ENCODE measurements around the gene MYBPHL.
A peak's percentile ranks its signal among the peaks of the same experiment; 100 is the strongest.
"Not testable (repeated sequence)": the region's sequence is repeated elsewhere in the genome, so short reads cannot be mapped to it uniquely, and the experiment has no call there.

MYBPHL gene

DNA sequence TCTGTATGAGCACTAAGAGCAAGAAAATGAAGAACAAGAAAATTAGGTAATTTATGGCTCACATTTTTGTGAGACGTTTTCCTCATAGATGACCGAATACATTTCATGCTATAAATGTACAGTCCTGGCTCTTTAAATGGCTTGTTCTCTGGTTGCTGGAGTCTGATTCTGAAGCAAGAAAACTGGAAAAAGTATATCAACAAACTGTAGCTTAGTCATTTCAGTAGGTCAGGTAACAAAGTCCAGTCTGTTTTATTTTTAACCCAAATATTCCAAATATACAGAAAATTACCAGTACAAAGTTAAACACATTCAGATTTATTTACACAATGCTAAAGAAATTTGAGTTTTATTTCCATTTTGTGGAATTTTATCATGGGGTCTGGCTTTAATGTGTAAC is 2.5 kb upstream of the MYBPHL start:
- no peak for DNase-seq (ENCODE audit: low read depth, low spot score)
- no peak overlapping the region for H3K4me3 ChIP-seq (ENCODE audit: low read length)

DNA sequence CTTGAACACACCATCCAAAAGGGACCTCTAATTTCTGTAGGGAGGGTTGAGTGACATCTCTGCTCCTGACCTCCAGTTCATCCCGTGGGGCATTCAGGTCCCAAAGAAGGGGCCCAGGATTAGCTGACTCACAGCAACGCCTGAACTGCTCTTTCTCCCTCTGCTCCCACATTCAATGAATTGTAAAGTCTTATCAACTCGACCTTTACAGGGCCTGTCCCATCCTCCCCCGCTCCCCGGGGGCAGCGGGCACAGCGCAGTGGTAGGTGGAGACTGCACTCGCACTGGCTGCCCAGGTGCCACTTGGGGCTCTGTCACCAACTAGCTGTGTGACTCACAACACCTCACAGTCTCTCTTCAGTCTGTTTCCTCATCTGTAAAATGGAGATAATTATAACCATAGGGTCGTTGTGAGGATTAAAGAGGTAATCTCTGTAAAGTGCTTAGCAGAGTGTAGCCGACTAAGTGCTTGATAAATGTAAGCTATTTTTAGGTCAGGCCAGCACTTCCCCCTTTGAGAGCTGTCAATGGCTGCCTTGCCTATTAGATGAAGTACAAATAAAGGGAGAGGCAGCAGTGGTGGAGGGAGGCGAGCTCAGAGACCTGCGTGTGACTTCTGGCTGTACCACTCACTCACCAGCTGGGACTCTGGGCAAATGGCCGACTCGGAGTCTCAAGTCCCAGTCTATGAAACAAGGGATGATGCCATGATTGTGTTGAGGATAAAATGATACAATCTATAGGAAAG is 637 bp upstream of the MYBPHL start:
- H3K4me3 ChIP-seq (ENCODE audit: low read length): no peak overlapping the region

DNA sequence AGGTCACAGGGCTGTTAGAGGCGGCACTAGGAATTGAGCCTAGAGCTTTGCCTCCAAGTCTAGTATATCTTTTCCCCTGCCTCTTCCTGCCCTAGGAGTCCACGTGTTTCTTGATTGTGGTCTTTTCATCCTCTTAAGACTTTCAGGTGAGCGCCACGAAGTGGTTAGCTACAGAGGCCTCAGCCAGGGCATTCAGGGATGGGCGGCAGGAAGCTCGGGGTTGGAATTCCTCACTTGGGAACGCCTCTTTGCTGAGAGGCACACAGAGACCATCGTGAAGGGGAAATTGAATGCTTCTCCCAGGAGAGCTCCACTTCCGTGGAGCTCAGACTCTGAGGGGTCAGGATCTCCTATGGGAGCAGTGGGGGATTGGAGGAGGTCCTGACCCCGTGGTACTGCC is 820 bp downstream of the MYBPHL start:
- not testable (repeated sequence) for H3K4me3 ChIP-seq (ENCODE audit: low read length); DNase-seq (ENCODE audit: low read depth, low spot score)

More for the DNA sequence above, 637 bp upstream of the MYBPHL start:
- no peak for DNase-seq (ENCODE audit: low read depth, low spot score)

DNA sequence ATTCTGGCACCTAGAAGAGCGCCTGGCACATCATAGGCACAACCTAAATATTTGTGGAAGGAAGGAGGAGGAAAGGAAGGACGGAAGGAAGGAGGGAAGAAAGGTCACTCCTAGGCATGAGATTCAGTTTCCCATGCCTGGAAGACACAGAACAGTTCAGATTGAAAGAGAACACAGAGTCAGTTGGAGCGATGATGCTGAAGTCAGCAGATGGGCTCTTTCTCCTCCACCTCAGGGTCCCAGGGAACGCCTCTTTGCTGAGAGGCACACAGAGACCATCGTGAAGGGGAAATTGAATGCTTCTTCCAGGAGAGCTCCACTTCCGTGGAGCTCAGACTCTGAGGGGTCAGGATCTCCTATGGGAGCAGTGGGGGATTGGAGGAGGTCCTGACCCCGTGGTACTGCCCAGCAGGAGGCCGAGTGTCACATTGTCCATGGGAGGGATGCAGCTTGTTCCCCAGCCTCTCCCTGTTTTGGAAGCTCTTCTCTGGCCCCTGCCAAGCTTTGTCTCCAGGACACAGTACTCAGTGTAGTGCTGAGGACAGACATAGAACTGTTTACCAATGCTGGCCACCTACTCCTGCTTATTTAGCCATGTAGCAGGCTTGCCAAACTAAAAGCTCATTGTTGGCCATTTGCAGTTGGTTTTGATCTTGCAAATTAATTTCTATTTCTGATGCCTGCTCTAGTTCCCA is 2.4 kb downstream of the MYBPHL start:
- no peak overlapping the region for H3K4me3 ChIP-seq (ENCODE audit: low read length)
- DNase-seq (ENCODE audit: low read depth, low spot score): no peak

DNA sequence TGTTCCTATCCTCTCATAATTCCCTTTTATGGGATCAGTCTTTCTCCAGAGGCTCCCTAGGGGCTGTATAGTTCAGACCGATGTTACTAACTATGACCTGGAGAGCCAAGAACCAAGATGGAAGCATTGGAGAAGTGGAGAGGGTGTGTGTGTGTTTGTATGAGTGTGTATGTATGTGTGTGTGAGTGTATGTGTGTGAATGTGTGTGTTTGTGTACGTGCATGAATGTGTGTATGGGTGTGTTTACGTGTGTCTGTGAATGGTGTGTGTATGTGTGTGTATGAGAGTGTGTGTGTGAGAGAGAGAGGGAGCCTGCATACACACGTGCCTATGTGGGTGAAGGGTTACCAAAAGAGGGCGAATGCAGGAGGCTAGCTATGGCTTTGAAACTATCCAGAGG is 4.9 kb downstream of the MYBPHL start:
- no peak for DNase-seq (ENCODE audit: low read depth, low spot score)

DNA sequence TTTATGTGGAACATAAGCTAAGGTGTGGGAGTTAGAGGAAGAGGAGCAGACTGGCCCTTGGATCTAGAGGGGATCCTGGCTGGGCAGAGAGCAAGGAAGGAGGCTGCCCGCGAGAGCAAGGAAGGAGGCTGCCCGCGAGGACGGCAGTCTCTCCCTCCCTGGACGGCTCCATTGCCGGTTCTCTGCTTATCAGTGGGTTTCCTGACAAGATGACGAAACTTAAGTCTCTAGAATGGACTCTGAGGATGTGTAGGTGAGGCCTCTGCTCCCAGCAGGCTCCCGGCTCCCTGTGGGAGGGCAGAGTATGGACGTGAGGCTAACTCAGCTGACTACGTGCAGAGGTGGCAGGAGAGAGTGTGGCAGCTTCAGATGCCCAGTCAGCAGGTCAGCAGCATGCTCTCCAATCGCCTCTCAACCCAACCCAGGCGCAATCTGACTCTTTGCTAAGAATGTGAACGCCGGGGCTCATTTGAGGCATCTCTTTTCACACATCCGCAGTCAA is 6.1 kb downstream of the MYBPHL start:
- DNase-seq (ENCODE audit: low read depth, low spot score): no peak

More for the DNA sequence above, 4.9 kb downstream of the MYBPHL start:
- H3K4me3 ChIP-seq (ENCODE audit: low read length): no peak overlapping the region

DNA sequence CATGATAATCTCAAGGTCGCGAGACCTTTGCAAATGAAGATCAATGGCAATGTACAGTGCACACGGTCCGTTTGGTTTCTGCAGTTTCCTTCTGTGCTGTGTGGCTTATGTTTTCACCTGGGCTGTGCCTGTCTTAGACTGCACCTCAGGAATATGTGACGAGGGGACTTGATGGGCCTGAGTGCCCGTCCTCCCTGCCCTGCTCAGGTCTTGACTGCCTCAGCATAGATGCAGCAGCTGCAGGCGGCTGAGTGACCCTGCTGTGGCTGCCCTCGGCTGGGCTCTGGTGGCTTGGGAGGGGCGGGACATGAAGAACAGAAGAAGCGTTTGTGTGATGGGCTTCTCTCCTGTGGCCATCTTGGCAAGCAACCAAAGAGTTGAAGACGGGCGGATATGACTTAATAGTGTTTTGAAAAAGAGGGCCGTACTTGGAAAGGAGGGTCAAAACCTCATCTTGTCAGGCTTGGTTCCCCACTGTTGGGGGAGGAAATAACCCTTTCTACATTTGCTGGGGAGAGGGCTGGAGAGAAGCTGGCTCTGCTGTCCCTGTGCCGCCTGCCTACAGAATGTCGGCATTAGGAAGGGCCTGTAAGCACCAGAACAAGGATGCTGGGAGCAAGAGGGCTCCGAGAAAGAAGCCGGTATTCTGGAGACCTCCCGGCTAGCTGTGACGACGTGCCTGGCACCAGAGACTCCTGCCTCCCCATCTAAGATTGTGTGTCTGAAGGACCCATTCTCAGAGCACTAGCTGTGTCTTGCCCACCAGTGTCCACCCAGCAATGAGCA is 7.1 kb downstream of the MYBPHL start:
- DNase-seq (ENCODE audit: low read depth, low spot score): no peak
- H3K4me3 ChIP-seq (ENCODE audit: low read length): no peak overlapping the region

More for the DNA sequence above, 6.1 kb downstream of the MYBPHL start:
- no peak overlapping the region for H3K4me3 ChIP-seq (ENCODE audit: low read length)

DNA sequence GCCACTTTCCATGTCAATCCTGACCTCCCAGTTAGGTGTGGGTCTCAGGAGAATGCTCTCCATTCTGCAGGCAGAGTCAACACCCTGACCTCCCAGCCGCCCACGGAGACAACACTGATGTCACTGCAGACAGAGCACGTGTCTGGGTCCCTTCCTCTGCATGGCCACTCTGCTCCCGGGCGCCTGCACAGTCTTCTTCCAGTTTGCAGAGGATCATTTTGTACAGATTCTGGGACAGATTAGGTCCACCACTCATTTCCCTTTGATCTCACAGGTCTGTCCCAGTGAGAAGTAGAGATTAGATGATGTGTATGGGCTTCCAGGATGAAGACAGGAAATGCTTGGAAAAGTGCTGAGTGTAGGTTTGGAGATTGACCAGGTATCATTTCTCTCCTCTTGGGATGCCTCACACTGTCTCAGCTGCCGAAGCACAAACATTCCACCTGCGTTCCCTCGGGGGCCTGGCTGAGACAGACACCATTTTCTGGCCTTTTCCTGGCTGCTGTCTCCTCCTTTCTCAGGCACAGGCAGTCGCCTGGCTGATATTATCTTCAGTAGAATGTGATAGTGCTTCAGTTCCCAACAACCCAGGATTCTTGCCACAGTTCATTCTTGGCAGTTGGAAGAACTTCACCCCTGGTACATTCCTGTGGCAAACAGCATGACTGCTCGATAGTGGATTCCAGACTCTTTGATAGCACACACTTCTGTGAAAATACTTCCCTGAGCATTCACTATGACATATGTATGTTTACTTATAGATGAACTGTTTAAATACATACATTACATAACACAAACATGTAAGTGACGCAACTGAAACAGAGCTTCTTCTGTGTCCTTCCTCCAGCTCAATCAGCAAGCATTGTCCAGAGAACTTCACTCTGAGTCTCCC is 7.9 kb downstream of the MYBPHL start:
- H3K4me3 ChIP-seq (ENCODE audit: low read length): no peak overlapping the region
- DNase-seq (ENCODE audit: low read depth, low spot score): no peak

DNA sequence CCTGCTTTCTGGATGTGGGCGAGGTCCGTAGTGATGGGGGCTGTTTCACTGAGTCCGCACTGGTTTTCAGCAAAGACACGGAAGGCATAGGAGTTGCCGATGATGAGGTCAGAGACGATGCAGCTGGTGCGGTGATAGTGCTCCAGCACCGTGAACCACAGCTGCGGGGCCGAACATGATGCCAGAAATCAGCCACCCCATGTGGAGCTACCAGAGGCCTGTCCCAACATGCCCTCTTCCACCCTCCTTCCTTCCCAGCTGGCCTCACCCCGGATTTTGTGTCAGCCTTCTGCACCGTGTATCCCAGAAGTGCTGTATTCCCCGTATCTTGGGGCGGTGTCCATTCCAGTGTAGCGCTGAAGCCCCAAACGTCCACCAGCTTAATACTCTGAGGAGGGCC is 10.0 kb downstream of the MYBPHL start:
- H3K4me3 ChIP-seq (ENCODE audit: low read length): no peak overlapping the region
- no peak for DNase-seq (ENCODE audit: low read depth, low spot score)

DNA sequence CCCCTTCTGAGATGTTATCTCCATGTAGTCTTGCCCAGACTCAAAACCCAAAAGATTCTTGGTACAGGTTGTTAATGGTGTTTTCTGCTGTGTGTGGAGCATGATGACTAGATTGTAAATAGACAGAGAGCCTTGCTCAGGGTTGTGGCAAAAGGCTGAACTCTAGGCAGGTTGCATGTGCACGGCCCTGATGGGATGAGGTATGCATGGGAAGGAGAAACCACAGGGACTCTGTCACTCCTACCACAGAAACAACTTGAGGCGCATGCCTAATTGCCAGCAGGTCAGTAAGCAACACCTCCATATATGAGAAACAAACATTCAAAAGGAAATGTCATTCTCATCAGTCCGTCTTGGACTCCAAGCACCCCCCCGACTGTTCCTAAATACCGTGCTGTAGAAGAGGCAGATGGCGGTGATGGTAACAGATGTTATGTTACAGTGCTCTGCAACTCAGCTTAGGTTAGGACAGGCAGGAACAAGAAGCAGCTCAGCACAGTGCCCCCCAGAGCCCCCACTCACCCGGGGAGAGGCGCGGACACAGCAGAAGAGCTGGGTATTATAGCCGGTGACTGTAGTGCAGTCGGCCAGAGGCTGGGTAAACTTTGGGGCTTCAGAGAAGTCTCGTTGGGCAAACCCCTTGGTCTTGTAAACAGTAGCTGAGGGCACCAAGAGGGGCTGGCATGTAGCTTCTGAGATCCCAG is 10.9 kb downstream of the MYBPHL start:
- H3K4me3 ChIP-seq (ENCODE audit: low read length): no peak overlapping the region
- no peak for DNase-seq (ENCODE audit: low read depth, low spot score)

DNA sequence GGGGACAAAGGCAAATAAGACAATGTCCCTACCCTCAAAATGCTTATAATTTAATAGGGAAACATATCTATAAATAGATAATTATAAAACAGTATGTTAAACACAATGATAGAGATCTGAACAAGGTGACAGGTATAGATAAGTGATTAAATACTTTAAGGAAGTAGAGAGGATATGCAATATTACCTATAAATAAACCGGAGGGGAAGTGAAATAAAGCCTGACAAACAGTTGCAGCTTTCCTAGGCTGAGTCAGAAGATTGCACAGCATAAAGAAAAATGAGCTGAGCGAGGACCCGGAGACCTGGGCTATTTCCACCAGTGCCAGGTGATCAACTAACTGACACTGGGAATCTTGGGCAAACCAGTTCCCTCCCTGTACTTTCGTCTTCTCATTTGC is 12.3 kb downstream of the MYBPHL start:
- no peak for DNase-seq (ENCODE audit: low read depth, low spot score)
- no peak overlapping the region for H3K4me3 ChIP-seq (ENCODE audit: low read length)

DNA sequence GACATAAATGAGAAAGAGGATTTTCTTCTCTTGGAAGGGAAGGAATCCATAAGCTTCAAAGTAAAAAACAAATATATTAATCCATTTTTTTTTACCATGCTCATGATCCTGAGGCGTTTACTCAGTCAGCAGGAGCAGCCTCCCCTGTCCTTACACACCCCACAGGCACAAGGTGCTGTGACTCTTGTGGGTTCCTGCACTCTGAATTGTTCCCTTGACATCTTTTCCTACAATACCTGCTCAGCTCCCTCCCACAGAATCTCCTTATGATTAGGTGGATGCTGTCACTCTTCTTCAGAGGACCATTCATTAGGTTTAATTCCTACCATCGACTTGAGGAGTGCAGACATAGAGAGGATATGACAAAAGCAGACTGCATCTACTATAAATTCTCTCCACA is 13.8 kb downstream of the MYBPHL start:
- no peak overlapping the region for H3K4me3 ChIP-seq (ENCODE audit: low read length)
- no peak for DNase-seq (ENCODE audit: low read depth, low spot score)

DNA sequence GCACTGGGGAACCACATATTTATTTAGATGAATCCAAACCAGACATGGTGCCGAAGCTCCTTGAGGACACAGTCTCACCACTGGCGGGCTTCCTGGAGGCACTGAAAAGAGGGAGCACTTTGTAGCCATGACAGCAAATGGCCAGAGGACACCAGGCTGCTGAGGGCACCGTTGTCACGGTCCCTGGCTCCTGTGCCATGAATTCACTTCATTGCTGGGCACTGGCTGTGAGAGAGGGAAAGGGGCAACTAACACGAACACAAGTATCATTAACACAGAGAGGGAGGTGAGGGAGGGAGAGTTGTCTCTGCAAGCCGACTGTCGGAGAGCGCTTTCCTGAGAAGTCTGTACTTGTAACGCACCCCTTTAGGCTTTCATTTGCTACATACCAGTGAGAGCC is 14.4 kb downstream of the MYBPHL start:
- no peak overlapping the region for H3K4me3 ChIP-seq (ENCODE audit: low read length)
- no peak for DNase-seq (ENCODE audit: low read depth, low spot score)

DNA sequence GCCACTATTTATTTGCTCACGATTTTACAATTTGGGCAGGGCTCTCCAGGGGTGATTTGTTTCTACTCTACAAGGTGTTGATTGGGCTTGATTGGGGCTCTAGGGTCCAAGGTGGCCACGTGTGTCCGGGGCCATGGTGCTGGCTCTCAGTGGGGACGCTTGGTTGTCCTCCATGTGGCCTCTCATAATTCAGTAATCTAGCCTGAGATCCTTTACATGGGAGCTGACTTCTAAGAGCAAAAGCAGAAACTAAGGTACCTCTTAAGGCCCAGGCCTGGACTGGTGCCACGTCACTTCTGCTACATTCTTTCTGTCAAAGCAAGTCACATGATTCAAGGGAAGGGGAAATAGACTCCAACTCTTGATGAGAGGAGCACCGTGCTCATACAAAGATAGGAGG is 15.8 kb downstream of the MYBPHL start:
- no peak for DNase-seq (ENCODE audit: low read depth, low spot score)
- H3K4me3 ChIP-seq (ENCODE audit: low read length): no peak overlapping the region

DNA sequence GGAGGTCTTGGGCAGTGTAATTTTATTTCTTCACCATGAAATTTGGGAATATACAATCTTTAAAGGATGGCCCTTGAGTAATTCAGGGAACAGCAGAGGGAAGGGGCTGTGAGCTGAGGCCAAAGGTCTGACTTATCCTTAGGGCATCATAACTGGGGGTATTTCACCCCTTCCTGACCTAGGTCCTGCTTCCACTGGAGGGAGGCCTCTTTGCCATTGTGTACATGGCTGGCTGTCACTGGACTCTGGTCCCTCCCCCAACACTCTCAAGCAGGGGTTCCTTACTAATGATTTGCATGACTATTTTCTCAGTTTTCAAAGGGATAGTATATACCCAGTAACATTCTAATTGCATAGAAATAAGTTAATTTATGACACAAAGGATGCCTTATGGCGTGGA is 16.7 kb downstream of the MYBPHL start:
- DNase-seq (ENCODE audit: low read depth, low spot score): no peak
- H3K4me3 ChIP-seq (ENCODE audit: low read length): no peak overlapping the region

DNA sequence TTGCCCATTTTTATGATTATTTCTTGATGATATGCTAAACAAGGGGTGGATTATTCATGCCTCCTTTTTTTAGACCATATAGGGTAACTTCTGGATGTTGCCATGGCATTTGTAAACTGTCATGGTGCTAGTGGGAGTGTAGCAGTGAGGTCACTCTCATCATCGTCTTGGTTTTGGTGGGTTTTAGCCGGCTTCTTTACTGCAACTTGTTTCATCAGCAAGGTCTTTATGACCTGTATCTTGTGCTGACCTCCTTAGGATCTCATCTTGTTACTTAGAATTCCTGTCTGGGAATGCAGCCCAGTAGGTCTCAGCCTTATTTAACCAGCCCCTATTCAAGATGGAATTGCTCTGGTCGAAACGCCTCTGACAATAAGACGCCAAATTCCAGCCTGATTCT is 20.0 kb downstream of the MYBPHL start:
- not testable (repeated sequence) for DNase-seq (ENCODE audit: low read depth, low spot score); H3K4me3 ChIP-seq (ENCODE audit: low read length)

DNA sequence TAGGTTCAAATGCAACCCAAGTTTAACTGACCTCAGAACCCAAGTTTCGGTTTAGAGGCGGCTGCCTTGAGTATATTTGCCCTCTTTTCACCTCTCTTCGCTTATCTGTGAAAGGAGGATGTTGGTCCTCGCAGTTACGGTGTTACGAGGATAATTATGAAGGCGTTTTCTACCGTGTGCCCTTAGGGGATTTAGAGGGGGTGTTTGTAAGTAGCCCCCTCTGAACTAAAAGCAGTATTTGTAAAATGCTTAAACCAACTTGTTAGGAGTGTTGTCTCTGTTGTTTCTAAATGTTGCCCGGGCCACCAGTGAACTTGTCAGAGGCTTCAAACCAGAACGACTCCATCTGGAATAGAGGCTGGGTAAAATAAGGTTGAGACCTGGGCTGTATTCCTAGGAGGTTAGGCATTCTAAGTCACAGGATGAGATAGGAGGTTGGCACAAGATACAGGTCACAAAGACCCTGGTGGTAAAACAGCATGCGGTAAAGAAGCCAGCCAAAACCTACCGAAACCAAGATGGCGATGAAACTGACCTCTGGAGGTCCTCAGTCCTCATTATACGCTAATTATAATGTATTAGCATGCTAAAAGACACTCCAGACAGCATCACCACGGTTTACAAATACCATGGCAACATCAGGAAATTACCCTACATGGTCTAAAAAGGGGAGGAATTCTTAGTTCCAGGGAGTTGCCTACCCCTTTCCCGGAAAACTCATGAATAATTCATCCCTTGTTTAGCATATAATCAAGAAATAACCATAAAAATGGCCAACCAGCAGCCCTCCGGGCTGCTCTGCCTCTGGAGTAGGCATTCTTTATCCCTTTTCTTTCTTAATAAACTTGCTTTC is 22.8 kb downstream of the MYBPHL start:
- DNase-seq (ENCODE audit: low read depth, low spot score): no peak
- H3K4me3 ChIP-seq (ENCODE audit: low read length): peak overlapping the region; percentile 88
